Ovary (tissue), 9 donors: ENCODE data around the gene GPR119. TPM values are rescaled to one million over a fixed set of nuclear protein-coding genes. Genes with fewer than 3 reads are reported as not detected.
"Not testable (repeated sequence)": the region's sequence is repeated elsewhere in the genome, so short reads cannot be mapped to it uniquely, and the experiment has no call there.

Experiments
- DNase-seq, 5 donors: peaks; one replicate each; pipeline ENCODE4 v3.0.0-alpha.2; 2019 to 2020
- H3K27ac ChIP-seq, 2 donors: fragments of 200-600 bp; one replicate each; pipeline versions ENCODE4 v1.5.1 to v1.8.0; 2019 to 2022
- H3K27me3 ChIP-seq: fragments of 200-600 bp; one replicate; pipeline ENCODE4 v1.8.0; 2022
- H3K36me3 ChIP-seq: fragments of 200-600 bp; sonication (generic); one replicate; pipeline ENCODE4 v1.5.1; 2019
- H3K4me1 ChIP-seq: one replicate; pipeline ENCODE4 v1.8.1; 2013; ENCODE audit warnings: mild to moderate bottlenecking, moderate library complexity; ENCODE audit not compliant: insufficient read depth
- H3K4me3 ChIP-seq: fragments of 200-600 bp; sonication (generic); one replicate; pipeline ENCODE4 v1.5.1; 2017
- H3K9me3 ChIP-seq, 2 donors: fragments of 200-600 bp in 1 of 2; sonication (generic) in 1 of 2; one replicate each; pipeline versions ENCODE4 v1.5.1 to v1.8.1; 2013 to 2019; ENCODE audit warnings: mild to moderate bottlenecking in 1 of 2, moderate library complexity in 1 of 2
- EP300 ChIP-seq: sonication (generic); formaldehyde crosslinking; IDR thresholded peaks from one replicate; pipeline ENCODE4 v1.6.1; 2017; ENCODE audit warnings: antibody characterized with exemption
- POLR2A ChIP-seq: fragments of 450-650 bp; IDR thresholded peaks from one replicate; pipeline ENCODE4 v1.6.1; 2017; ENCODE audit warnings: antibody characterized with exemption, mild to moderate bottlenecking, moderate library complexity
- WGBS, 3 donors: extraction: QIAGEN DNeasy Blood & Tissue Kit in 1 of 3; methylation state at CpG; one replicate each; pipeline versions ENCODE4 v1.1.5 to v1.1.7; 2013 to 2017; 5-methylcytosine and 5-hydroxymethylcytosine counted together
- intact Hi-C, 4 donors: fragments of 100-400 bp; cut with DNase I; formaldehyde crosslinking; loops; one replicate each; pipeline versions ENCODE4 v1.11.0 to v1.15.1; 2022 to 2023
- polyA plus RNA-seq, 2 donors: library from polyadenylated mRNA; stranded (reverse); fragments of 200-250 nt in 1 of 2; fragments of 350-450 nt in 1 of 2; fragmentation: Illumina TruSeq in 1 of 2; extraction: RNeasy Lipid Tissue Mini Kit (QIAGEN cat#74804) in 1 of 2; gene quantifications; one replicate each; pipeline ENCODE4 v1.2.3, GENCODE V29; 2013 to 2014
- total RNA-seq, 7 donors: library from RNA; depleted of rRNA in 2 of 7; stranded (reverse); fragments of >200 nt in 2 of 7; fragmentation: NEBNext Ultra II Directional in 3 of 7; extraction: Animal tissue kit (Norgen Biotek cat#: 25700) in 3 of 7; gene quantifications; one replicate each; pipeline versions ENCODE4 v1.1.0 to v1.2.4, GENCODE V29; 2016 to 2023
- TF ChIP-seq, protein P1 (sequence below), 3 donors: fragments of 450-650 bp in 2 of 3; fragments of 200-600 bp in 1 of 3; IDR thresholded peaks; one replicate each; pipeline versions ENCODE4 v1.5.1 to v1.8.0; 2016 to 2022; ENCODE audit warnings: antibody characterized with exemption in 3 of 3, mild to moderate bottlenecking in 1 of 3
- donor health status: DM: no; HTN: no; CAD: no; lungs with moderate emphysema.
- donor health status: DM: no; HTN: no; CAD: no.
- donor health status: Bipolar disorder and iron deficiency.
- donor health status: DM: yes; HTN: yes; CAD: no.
- donor health status: DM: no; HTN: no; CAD: no.
- donor health status: DM: yes; HTN: yes; CAD: no.

GPR119 gene
- total and polyA plus RNA-seq, 9 donors, result not detected

DNA sequence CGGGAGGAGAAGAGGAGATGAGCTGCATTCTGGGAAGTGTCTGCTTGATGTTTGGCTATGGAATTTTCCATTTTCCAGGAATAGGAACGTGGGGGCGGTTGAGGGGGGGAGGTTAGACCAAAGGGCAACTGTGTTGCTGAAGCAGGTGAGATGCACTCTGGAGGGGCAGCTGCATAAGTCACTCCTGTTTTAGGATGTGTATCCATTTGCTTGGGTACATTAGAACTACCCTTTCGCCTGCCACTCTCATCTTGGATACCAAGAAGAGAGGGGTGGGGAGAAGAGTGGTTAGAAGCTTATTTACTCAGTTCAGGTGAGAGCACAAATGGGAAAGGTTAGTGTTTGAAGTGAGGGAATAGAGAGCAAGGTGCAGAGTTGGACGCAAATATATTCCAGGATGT lies 934 bp upstream of the GPR119 start:
- WGBS, 3 donors, result 56 to 69% (median 67%) methylated on average over 5 of the region's 5 CpGs
- DNase-seq, result no peak
- Histone ChIP-seq H3K27ac (no peak overlapping the region), H3K9me3 (no peaks in the 10 kb centered on the region), H3K4me1 (no peaks in the 10 kb centered on the region), H3K36me3 (no peaks in the 10 kb centered on the region), H3K4me3 (no peak overlapping the region), H3K27me3 (no peaks in the 10 kb centered on the region)
- intact Hi-C loops, result no loop called here
- TF ChIP-seq, protein P1, sequence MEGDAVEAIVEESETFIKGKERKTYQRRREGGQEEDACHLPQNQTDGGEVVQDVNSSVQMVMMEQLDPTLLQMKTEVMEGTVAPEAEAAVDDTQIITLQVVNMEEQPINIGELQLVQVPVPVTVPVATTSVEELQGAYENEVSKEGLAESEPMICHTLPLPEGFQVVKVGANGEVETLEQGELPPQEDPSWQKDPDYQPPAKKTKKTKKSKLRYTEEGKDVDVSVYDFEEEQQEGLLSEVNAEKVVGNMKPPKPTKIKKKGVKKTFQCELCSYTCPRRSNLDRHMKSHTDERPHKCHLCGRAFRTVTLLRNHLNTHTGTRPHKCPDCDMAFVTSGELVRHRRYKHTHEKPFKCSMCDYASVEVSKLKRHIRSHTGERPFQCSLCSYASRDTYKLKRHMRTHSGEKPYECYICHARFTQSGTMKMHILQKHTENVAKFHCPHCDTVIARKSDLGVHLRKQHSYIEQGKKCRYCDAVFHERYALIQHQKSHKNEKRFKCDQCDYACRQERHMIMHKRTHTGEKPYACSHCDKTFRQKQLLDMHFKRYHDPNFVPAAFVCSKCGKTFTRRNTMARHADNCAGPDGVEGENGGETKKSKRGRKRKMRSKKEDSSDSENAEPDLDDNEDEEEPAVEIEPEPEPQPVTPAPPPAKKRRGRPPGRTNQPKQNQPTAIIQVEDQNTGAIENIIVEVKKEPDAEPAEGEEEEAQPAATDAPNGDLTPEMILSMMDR (IDR thresholded peaks at IDR 0.05), result no peak
- no peak for TF ChIP-seq POLR2A
- TF ChIP-seq EP300, result no peak

DNA sequence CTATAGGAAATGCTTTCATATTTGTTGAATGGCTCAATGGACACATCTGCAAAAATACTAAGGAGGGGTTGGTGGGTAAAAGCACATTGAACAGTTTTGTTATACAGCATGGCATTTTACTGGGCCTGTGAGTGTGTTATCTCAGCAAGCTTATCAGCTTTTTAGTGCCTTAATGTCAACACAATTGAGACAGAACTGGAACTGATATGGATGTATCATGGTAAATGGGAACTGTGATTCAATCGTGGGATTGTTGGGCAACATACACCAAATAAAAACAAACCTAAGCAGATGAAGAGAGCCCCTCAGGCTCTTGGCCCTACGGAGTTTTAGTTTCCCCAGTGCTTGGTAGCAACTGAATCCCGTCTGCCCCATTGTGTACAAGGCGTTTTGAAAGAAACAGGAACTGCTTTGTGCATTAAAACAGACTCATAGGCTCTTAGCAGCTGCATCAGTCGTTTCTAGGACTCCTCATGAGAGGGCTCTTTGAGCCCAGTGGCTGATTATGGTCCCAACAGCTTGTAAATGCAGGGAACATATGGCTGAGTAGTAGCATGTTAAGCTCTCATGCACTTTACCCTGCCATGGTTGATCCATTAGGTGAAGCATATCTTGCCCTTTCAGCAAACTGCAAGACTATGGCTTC lies 7.3 kb downstream of the GPR119 start:
- Histone ChIP-seq H3K27me3 (no peaks in the 10 kb centered on the region), H3K4me3 (no peak overlapping the region), H3K27ac (no peak overlapping the region), H3K36me3 (no peaks in the 10 kb centered on the region), H3K9me3 (no peaks in the 10 kb centered on the region), H3K4me1 (no peaks in the 10 kb centered on the region)
- intact Hi-C loops, result no loop called here
- TF ChIP-seq, protein P1 (IDR thresholded peaks at IDR 0.05), result no peak
- TF ChIP-seq POLR2A (no peak), EP300 (no peak)
- no peak for DNase-seq
- WGBS, 3 donors, result 31 to 48% (median 39%) methylated on average over 5 of the region's 5 CpGs

DNA sequence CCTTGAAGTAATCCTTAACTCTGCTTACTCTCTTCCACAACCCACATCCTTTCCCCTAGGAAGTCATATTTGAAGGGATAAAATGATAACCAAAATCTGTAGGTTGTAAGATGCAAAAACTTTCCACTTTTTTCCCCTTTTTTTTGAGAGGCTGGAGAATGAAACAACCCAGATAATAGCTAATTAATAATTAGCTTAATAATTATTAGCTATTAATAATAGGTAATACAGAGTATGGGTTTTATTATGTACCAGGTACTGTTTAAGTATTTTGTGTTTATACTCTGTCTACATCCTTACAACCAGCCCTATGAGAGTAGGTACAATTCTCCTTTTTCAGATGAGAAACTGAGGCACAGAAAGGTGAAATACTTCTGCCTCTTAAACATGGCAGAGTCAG lies 9.4 kb downstream of the GPR119 start:
- TF ChIP-seq, protein P1 (IDR thresholded peaks at IDR 0.05), result no peak
- TF ChIP-seq POLR2A, result no peak
- TF ChIP-seq EP300, result no peak
- H3K4me3 ChIP-seq, result no peak overlapping the region
- H3K27me3 ChIP-seq, result no peaks in the 10 kb centered on the region
- H3K27ac ChIP-seq, result no peak overlapping the region
- H3K9me3 ChIP-seq, result no peaks in the 10 kb centered on the region
- no peaks in the 10 kb centered on the region for H3K36me3 ChIP-seq
- no peak for DNase-seq
- intact Hi-C loops, result no loop called here
- H3K4me1 ChIP-seq, result no peaks in the 10 kb centered on the region

DNA sequence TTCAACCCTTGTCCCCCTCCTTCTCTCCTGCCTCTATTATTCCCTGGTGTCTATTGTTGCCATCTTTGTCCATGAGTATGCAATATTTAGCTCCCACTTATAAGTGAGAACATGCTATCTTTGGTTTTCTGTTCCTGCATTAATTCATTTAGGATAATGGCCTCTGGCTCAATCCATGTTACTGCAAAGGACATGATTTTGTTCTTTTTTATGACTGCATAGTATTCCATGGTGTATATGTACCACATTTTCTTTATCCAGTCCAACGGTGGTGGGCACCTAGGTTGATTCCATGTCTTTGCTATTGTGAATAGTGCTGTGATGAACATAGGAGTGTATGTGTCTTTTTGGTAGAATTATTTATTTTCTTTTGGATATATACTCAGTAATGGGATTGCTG lies 33.4 kb downstream of the GPR119 start:
- H3K9me3 ChIP-seq, H3K4me3 ChIP-seq, DNase-seq, H3K27me3 ChIP-seq, H3K4me1 ChIP-seq, H3K27ac ChIP-seq, intact Hi-C loops, H3K36me3 ChIP-seq: not testable (repeated sequence)
- 71 to 81% (median 74%) methylated on average over 1 of the region's 1 CpG for WGBS, 3 donors

DNA sequence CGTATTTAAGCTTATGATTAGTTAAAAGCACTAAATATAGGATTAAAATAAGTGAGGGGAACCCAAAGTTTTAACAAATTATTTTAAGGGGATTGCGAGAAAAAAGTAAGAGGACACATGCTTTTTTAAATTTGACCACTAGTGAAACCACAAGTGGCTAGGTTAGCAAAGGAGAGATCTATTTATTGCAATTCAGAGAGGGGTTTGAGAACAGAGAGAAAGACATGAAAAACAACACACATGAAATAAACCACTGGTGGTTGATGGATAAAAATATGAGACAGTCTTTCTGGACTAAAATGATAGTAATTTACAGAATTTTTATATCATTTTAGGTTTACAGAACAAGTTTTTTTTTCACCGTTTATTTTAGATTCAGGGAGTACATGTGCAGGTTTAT lies 33.9 kb downstream of the GPR119 start:
- H3K36me3 ChIP-seq, result no peaks in the 10 kb centered on the region
- no peaks in the 10 kb centered on the region for H3K4me1 ChIP-seq
- H3K4me3 ChIP-seq, result no peak overlapping the region
- no peak for DNase-seq
- WGBS, 3 donors, result 74 to 86% (median 75%) methylated on average over 3 of the region's 3 CpGs
- intact Hi-C loops, result no loop called here
- TF ChIP-seq, protein P1 (IDR thresholded peaks at IDR 0.05), result no peak
- TF ChIP-seq EP300 (no peak), POLR2A (no peak)
- H3K27ac ChIP-seq, result no peak overlapping the region
- H3K27me3 ChIP-seq, result no peaks in the 10 kb centered on the region
- H3K9me3 ChIP-seq, result no peaks in the 10 kb centered on the region
